NCI-H187 treated with DMSO at 0.1 percent for 48 hours (cell line): ENCODE measurements around the gene ADAM23.
"Not testable (repeated sequence)": the region's sequence is repeated elsewhere in the genome, so short reads cannot be mapped to it uniquely, and the experiment has no call there.

Experiments
- DNase-seq: peaks from one replicate; lab custom pipeline; 2025; lab: John Stamatoyannopoulos, UW

Gene ADAM23, protein sequence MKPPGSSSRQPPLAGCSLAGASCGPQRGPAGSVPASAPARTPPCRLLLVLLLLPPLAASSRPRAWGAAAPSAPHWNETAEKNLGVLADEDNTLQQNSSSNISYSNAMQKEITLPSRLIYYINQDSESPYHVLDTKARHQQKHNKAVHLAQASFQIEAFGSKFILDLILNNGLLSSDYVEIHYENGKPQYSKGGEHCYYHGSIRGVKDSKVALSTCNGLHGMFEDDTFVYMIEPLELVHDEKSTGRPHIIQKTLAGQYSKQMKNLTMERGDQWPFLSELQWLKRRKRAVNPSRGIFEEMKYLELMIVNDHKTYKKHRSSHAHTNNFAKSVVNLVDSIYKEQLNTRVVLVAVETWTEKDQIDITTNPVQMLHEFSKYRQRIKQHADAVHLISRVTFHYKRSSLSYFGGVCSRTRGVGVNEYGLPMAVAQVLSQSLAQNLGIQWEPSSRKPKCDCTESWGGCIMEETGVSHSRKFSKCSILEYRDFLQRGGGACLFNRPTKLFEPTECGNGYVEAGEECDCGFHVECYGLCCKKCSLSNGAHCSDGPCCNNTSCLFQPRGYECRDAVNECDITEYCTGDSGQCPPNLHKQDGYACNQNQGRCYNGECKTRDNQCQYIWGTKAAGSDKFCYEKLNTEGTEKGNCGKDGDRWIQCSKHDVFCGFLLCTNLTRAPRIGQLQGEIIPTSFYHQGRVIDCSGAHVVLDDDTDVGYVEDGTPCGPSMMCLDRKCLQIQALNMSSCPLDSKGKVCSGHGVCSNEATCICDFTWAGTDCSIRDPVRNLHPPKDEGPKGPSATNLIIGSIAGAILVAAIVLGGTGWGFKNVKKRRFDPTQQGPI

DNA sequence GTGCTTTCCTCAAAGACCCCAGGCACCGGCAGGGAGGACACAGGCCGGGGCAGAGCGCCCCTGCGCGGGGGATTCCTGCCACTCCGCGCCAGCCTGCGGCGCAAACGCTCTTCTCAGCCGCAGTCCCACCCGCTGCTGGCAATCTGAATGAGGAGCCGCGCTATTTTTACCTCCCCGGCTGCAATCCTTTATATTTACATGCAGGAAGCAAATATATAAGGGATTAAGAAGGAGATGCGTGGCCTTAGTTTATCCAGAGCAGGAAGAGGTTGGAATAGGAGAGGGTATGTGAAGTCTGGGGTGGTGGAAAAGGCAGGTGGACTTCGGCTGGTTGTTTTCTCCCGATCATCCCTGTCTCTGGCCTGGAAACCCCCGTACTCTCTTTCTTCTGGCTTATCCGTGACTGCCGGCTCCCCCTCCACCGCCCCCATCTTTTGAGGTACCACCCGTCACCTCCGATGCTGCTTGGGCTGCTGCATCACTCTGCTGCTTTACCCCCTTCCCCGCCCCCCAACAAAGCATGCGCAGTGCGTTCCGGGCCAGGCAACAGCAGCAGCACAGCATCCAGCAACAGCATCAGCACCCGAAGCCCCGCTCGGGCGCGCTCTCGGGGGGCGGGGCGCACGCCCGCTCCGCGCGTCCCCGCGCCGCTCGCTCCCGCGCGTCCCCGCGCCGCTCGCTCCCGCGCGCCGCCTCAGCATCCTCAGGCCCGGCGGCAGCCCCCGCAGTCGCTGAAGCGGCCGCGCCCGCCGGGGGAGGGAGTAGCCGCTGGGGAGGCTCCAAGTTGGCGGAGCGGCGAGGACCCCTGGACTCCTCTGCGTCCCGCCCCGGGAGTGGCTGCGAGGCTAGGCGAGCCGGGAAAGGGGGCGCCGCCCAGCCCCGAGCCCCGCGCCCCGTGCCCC, at the start of gene ADAM23:
Gene ADAM23 (plus strand): TSS at position 700 of the 902 bp plus-strand sequence. CDS start 335 bp downstream, outside the sequence.
- peak; percentile 0 for DNase-seq

DNA sequence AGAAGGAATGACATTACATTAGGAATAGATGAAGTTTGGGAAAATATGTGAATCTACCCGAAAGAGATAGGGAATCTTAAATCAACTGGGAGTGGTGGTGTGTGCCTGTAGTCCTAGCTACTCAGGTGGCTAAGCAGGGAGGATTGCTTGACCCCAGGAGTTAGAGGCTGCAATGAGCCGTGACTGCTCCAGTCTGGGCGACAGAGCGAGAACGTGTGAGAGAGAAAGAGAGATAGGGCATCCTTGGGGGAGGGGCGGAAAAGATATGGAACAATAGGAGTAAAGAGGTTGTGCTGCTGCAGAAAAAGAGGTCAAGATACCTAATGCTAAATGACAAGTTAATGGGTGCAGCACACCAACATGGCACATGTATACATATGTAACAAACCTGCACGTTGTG, 47.1 kb upstream of the ADAM23 start:
- DNase-seq, result no peak

DNA sequence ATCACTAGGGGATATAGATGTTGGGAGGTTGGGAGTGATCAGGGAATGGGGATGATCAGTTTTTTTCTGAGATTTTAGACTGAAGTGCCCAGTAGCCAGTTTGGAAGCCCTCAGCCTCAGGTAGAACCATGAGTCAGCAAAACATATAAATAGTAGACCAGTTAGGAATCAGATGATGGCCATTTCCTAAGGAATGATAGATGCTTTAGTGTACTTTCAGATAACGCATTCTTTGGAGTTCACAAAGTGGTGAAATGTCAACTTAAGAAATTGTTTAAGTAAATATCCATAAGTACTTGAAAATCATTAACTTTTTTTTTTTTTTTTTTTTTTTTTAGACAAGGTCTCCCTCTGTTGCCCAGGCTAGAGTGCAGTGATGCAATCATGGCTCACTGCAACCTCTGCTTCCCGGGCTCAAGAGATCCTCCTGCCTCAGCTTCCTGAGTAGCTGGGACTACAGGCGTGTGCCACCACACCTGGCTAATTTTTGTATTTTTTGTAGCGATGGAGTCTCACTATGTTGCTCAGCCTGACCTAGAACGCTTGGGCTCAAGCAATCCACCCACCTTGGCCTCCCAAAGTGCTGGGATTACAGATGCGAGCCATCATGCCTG, 40.3 kb upstream of the ADAM23 start:
- not testable (repeated sequence) for DNase-seq

DNA sequence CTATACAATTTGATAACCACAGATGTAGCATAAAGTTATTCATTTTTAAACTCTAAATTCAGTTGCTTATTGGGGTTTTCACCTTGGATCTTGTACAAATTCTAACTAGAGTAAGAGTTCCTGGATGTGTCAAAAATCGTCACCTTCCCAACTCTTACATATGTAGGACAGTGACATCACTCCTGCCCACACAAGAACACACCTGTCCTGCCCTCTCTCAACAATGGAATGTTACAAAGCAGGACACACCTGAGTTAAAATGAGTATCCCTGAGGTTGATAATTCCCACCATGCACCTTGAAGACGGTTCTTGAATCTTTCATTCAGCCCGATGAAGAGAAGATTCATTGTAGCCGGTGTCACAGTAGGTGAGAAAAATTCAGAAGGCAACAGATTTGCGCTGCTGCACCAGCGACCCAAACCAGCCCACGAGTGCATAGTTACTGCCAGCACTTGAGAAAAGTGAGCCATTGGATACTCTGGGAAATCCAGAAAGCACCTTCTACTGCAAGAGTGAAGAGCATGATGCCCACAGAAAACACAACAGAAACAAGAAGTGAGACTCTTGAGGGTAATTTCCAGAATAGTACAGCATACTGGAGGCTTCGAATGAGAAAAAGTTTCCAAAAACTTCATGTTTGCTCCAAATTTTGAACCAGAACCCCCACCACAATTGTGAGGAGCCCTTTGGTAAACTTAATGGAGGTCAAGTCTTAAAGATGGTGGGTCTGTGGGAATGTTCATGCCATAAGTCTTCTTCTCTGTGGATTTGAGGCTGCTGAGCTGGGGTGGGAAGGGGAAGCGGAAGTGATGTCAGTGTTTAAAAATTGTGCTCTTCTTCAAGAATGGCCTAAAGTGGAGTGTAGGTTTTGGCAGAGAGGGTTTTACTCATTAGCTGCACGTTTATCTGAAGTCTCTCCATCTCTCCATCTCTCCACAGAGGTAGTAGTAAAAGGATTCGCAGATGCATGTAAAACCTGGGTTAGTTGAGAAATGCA, 34.7 kb upstream of the ADAM23 start:
- DNase-seq, result no peak

DNA sequence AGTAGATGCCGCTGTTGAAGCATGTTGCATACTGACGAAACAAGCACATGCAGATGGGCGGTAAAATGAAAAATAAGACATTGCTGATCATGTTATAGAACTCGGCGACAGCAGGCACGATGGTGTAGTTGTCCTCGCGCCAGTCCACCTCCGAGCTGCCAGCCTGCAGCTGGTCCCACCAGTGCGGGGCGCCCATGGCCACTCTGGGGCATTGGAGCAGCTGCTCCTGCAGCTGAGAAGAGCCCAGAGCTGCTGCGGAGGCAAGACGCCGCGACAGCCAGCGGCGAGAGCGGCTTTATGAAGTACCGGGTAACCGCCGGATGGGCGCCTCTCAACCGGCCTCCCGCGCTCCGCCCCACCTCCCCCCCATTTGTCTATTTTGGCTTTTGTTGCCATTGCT, 32.6 kb upstream of the ADAM23 start:
- no peak for DNase-seq

DNA sequence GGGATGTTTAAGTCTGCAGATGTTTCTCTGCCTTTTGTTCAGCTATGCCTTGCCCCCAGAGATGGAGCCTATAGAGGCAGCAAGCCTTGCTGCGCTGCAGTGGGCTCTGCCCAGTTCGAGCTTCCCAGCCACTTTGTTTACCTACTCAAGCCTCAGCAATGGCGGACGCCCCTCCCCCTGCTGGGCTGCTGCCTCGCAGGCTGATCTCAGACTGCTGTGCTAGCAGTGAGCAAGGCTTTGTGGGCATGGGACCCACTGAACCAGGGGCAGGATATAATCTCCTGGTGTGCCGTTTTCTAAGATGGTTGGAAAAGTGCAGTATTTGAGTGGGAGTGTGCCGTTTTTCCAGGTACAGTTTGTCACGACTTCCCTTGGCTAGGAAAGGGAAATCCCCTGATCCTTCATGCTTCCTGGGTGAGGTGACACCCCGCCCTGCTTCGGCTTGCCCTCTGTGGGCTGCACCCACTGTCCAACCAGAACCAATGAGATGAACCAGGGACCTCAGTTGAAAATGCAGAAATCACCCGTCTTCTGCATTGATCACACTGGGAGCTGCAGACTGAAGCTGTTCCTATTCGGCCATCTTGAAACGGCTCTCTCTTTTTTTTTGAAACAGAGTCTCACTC, 27.6 kb upstream of the ADAM23 start:
- DNase-seq, result no peak

DNA sequence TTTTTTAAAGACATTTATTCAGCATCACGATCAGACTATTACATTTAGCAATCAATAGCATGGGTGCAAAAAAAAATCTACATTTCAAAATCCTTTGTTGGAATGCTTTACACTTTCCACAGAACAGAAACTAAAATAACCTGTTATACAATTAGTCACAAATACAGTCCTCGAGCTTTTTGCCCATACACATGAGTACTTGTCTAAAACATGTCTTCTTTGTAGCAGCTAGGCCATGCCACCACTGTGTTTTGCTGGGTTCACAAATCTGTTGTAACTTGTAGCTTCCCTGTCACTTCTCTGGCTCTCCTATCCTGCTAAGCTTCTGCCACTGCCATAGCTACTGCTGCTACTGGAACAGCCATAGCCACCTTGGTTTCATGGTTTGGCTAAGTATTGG, 24.4 kb upstream of the ADAM23 start:
- no peak for DNase-seq

DNA sequence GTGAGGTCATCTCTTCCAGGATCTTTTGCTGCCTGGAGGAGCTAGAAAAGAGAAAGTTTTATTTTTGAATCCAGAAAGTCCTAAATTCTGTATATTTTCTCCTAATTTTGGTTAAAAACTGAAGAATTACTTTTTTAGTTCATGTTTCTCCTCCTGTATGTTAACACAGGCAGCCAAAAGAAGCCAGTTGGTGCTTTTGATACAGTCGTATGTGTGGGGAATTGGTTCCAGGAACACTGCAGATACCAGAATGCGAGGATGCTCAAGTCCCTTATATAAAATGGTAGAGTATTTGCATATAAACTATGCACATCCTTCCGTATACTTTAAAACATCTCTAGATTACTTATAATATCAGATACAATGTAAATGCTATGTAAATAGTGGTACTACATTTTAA, 22.6 kb upstream of the ADAM23 start:
- no peak for DNase-seq

DNA sequence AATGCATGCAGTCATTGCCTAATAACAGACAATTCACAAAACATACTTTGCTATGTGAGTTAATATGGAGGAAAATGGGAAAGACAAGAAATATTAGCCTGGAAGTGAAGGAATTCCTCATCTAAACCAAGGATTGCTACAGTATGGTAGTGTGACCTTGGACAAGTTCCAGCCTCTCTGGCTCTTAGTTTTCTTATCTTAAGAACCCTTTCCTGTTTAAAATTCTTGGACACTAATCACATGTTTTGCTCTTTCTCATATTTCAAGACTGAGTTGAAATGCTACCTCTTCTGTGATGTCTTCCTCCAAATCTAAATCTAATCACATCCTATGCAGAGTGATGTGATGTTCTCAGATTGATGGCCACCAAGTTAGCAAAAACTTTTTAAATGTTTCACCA, 20.8 kb upstream of the ADAM23 start:
- DNase-seq, result no peak

DNA sequence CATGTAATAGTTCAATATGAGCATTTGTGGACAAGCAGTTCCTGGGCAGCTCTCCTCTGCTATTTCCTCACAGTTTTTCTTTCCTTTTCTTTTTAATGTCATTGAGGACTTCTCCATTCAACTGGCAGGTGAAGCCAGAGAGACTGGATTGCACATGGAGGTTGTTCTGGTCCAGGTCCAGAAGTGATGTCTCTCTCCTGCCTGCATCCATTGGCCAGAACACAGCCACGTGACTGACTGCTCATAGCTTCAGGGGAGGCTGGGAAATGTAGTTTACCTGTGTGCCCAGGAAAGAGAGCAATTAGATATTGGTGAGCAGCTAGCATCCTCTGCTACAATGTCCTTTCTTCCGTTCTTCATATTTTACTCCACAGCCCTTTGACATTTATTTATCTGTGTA, 20.2 kb upstream of the ADAM23 start:
- DNase-seq, result no peak

DNA sequence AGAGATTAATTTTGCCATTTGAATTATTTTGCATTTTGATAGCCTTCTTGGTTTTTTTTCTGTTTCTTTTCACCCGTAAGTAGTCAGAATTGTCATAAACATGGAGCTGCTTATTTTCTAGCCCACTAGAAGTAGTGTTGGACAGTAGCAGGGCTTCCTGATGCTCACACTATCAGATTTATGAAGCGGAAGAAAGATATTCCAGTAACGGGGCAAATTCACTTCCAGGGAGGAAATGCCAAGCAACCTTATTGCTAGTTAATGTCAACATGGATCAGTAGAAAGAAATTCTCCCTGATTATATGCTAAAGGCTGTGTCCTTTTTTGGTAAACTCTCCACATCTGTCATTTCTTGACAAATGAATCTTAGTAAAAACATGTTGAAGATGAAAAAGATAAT, 19.2 kb upstream of the ADAM23 start:
- DNase-seq, result no peak

DNA sequence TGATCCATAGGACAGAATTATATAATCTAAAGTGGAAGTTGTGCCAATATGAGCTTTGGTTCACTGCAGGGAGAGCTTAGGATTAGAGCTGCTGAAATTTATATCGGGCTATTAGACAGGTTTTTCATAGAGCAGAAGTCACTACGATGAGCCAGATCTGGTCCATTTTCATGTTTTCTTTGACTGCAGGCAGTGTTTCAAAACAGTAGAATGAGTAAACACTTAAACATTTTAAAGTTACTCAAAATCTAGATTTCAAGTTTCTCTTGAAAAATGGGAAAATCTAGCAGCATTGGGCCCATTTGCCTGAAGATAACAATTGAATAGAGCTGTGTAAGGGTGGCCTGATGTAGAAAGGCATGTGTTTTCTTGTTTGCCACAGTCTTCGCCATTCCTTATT, 14.5 kb upstream of the ADAM23 start:
- DNase-seq, result no peak

DNA sequence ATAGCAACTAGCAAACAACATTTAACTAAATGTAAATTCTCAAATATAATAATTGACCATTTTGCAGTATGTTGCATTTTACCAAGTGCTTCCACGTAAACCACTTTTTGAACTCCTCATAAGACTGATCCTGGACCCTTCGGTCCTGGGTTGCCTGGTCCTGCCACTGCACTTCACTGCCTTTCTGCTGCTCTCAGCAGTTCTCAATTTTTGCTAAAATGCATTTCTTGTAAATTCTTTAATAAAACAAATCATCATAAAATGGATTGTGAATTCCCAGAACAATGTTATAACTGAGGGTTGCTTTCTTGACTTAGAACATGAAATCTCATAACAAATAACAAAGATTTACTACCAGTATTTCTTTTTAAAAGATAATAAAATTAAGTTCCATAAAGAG, 12.9 kb upstream of the ADAM23 start:
- DNase-seq, result no peak

DNA sequence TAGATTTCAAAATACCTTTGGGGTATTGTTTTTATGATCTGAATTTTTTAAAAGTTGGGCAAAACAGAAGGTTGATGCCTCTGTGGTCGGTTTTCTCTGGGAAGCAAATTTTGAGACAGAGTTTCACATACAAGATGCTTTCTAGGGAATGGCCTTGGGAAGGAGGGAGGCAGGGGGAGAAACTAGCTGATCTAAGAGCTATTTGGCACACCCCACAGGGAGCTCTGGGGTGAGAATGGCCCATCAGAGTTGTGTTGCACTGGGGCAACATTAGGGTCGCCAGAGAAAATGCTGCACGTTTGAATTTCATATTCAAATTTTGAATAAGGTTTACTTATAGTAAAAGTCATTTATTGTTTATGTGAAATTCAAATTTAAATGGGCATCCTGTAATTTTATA, 11.9 kb upstream of the ADAM23 start:
- DNase-seq, result no peak

DNA sequence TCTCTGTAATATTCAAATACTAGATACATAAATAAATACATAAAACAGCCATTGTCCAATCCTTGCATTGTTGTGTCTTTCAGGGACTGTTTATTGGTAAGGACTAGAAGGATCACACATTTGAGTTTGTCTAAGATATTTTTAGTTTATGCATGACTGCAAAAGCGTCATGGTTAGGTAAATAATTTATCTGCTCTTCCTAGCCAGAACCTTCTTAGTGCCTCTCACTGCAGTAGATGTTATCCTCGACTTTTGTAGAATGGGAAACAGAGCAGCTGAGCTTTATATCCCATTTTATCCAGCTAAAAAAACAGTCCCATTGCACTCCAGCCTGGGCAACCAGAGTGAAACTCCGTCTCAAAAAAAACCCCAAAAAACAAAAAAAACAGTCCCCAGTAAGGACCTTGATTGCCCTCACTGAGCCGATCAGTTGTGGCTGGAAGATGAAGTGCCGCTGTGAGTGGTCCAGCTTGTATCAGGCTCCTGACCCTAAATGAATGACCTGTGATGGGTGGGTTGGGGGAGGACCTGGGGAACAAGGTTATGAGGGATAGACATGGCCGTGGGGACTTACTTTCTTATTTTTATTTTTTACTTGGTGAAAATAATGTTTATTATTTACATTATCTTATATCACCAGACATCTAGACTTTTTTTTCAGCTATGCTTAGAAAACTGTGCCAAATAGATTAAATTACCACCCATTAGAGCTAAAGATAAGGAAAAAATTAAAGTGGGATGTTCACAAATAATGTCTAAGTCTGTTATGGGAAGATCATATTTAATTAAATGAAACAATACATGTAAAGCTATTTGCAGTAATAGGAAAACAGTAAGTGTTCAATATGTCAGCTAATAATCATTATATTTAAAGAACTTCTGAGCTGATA, 10.9 kb upstream of the ADAM23 start:
- no peak for DNase-seq

DNA sequence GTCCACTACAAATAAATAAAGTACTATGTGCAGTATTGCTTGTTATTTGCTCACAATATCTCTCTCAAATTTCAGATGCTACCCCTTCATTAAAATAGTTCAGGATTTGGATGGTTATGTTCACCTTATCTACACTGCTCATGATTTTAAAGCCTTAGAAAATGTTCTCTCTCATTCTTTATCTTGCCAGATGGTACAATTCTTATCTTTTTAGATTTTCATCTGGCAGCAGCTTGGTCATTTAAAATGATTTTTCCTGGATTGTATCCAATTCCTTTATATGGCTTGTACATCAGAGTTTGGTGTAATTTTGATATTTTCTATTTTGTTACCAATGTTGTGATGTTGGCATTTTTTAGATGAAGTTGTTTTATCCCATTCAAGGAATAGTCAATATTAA, 10.1 kb upstream of the ADAM23 start:
- DNase-seq, result no peak

DNA sequence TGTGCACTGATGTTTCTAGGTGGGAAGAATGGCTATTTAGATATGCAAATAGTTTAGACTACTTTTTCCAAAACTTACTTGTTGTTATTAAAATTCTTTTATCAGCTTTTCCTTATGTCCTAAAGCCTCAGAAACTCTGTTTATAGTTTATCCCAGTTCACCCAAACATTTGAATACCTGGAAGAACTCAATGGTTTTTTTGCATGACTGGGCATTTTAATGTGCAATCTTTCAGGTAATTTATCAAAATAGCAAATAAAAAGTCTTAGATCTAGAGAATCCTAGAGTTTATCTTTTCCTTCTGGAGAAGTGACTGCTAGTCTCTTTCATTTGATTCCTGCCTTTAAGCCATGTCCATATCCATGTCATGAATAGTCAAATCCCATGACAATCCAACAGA, 9.6 kb upstream of the ADAM23 start:
- DNase-seq, result no peak

DNA sequence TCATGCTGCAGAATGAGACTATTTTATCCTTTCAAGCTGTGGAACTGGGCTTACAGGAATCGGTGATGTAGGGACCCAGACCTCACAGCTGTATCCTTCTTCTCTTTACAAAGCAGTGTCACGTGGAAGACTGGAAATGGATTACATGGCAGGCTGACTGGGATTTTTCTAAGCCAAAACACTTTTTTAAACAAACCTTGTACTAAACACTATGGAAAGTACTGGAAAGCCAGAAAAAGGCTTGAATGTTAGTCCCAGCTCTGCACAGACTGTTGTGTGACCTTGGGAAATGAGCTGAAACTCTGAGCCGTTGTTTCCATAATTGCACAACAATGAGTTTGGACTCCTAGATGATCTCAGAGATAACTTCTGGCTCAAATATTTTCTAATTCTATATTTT, 7.6 kb upstream of the ADAM23 start:
- no peak for DNase-seq

DNA sequence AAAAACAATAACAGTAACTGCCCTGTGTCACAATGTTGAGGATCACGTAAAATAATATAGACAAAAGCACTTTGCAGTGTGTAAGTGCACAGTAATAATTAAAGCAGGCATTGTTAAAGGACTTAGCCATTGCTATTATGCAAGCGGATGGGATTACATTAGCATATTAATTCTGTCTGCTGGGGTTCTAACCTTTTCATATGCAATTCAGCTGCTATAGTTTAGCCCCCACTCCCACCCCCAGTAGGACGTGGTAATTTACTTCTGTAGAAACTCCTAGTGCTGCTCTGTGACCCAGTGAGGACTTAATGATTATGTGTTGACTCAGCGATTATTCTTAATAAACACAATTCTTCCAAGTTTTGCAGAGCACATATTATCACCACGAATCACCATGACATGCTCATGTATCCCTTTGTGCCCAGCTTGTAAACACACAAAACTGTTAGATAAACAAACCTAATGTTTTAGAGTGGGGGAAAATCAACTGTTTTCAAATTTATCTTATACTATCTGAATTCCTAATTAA, 5.1 kb upstream of the ADAM23 start:
- DNase-seq, result no peak
